Measurements from ENCODE around the gene DTNA. TPM values are rescaled to one million over a fixed set of nuclear protein-coding genes. Genes with fewer than 3 reads are reported as not detected.

The DTNA gene
- total RNA-seq, 1 donor from 2014 or later, result 21.8 TPM

- H3K4me3 ChIP-seq, result no peak overlapping the region
- H3K4me1 ChIP-seq, result no peaks in the 10 kb centered on the region
- H3K36me3 ChIP-seq, result no peaks in the 10 kb centered on the region
- intact Hi-C loops (cut with DNase I), result no loop called here
- DNase-seq (no peak), ATAC-seq (no peak)
- H3K27me3 ChIP-seq, result no peaks in the 10 kb centered on the region
- H3K9me3 ChIP-seq, result no peaks in the 10 kb centered on the region
- H3K27ac ChIP-seq, result no peak overlapping the region
- no peak for TF ChIP-seq CTCF (IDR thresholded peaks at IDR 0.05)
These were observed 95.2 kb downstream of the DTNA start for GRCh38 chr18:34805103-34805877.

DNA sequence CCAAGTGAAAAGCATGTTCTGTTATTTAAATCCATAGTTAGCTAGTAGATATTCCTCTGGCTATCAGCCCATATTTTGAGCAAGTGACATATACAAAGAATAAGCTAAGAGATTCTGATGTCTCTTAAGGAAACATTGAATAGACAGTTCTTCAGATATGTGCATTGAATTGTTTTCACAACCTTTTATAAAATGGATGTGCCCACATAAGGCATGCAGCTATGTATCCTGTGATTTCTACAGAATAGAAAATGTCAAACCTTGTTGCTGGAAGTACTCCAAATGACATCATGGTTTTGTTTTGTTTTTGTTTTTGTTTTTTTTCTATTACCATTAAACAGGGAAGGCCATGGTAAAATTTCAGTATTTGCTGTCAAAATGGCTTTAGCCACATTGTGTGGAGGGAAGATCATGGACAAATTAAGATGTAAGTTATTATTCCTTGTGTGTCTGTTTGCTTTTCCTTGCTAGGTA, 95.8 kb downstream of the DTNA start:
- Histone ChIP-seq H3K27me3 (no peaks in the 10 kb centered on the region), H3K4me3 (no peak overlapping the region), H3K9me3 (no peaks in the 10 kb centered on the region), H3K27ac (no peak overlapping the region), H3K4me1 (no peaks in the 10 kb centered on the region), H3K36me3 (no peaks in the 10 kb centered on the region)
- TF ChIP-seq CTCF (IDR thresholded peaks at IDR 0.05), result no peak
- ATAC-seq (no peak), DNase-seq (no peak)
- intact Hi-C loops (cut with DNase I), result no loop called here

GRCh38 chr18:34806527-34806926, 96.4 kb downstream of the DTNA start:
- ATAC-seq (no peak), DNase-seq (no peak)
- Histone ChIP-seq H3K36me3 (no peaks in the 10 kb centered on the region), H3K27me3 (no peaks in the 10 kb centered on the region), H3K4me1 (no peaks in the 10 kb centered on the region), H3K9me3 (no peaks in the 10 kb centered on the region), H3K27ac (no peak overlapping the region), H3K4me3 (no peak overlapping the region)
- intact Hi-C loops (cut with DNase I), result no loop called here
- no peak for TF ChIP-seq CTCF (IDR thresholded peaks at IDR 0.05)

DNA sequence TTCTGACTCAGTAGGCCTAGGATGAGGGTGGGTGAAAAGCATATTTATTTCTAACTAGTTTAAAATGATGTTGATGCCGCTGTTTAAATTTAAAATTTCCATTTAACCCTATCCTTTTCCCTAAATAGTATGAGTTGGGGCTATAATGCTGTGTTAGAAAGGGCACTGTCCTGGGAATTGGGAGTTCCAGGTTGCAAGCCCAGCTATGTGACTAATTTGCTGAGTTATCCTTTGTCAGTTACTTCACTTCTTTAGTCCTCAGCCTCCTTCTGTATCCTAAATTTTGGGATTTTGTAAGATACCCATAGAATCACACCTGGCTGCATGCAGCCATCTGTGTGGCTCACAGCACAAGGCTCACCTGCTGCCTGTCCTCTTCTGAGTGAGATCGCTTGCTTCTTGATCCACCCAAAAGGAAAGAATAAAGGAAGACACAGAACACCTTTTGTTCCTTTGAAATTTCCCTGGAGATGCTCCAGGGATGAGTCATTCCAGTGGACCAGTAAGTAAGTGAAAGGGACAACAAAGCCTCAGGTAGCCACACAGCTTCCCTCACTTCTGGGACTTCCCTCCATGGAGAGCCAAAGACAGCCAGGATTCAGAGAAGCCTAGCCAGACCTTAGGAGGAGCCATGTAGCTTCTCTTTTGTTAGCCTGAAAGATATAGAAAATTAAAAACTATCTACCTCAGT, 97.2 kb downstream of the DTNA start:
- TF ChIP-seq CTCF (IDR thresholded peaks at IDR 0.05), result no peak
- H3K4me3 ChIP-seq, result no peak overlapping the region
- no peaks in the 10 kb centered on the region for H3K36me3 ChIP-seq
- no peaks in the 10 kb centered on the region for H3K9me3 ChIP-seq
- H3K27me3 ChIP-seq, result no peaks in the 10 kb centered on the region
- ATAC-seq, result no peak
- DNase-seq, result no peak
- H3K4me1 ChIP-seq, result no peaks in the 10 kb centered on the region
- intact Hi-C loops (cut with DNase I), result no loop called here
- no peak overlapping the region for H3K27ac ChIP-seq

GRCh38 chr18:34808389-34808788, 98.3 kb downstream of the DTNA start:
- Histone ChIP-seq H3K27ac (no peak overlapping the region), H3K4me1 (no peaks in the 10 kb centered on the region), H3K4me3 (no peak overlapping the region), H3K36me3 (peaks cover 3% of the 10 kb centered on the region), H3K27me3 (no peaks in the 10 kb centered on the region), H3K9me3 (no peaks in the 10 kb centered on the region)
- DNase-seq (no peak), ATAC-seq (no peak)
- no peak for TF ChIP-seq CTCF (IDR thresholded peaks at IDR 0.05)
- intact Hi-C loops (cut with DNase I), result no loop called here

Data from upper lobe of right lung (tissue), 1 donor.